Adipose tissue (tissue), 3 donors: ENCODE data around the gene OTC. TPM values are rescaled to one million over a fixed set of nuclear protein-coding genes. Genes with fewer than 3 reads are reported as not detected.

Experiments
- H3K27ac ChIP-seq: one replicate; pipeline ENCODE4 v1.5.1; 2013; ENCODE audit warnings: low read depth, low read length
- WGBS, 3 donors: extraction: QIAGEN DNeasy Blood & Tissue Kit; methylation state at CpG; one replicate each; pipeline ENCODE4 v1.1.7; 2013; 5-methylcytosine and 5-hydroxymethylcytosine counted together
- polyA plus RNA-seq, 3 donors: library from polyadenylated mRNA; stranded (reverse); fragments of 200-250 nt; gene quantifications; one replicate each; pipeline ENCODE4 v1.2.3, GENCODE V29; 2013
- donor health status: healthy with polysubstance abuse.
- donor health status: Bipolar disorder and iron deficiency.
- donor health status: healthy.

OTC gene
- polyA plus RNA-seq, 3 donors: 0.51 to 2.6 (median 1.0) TPM

DNA sequence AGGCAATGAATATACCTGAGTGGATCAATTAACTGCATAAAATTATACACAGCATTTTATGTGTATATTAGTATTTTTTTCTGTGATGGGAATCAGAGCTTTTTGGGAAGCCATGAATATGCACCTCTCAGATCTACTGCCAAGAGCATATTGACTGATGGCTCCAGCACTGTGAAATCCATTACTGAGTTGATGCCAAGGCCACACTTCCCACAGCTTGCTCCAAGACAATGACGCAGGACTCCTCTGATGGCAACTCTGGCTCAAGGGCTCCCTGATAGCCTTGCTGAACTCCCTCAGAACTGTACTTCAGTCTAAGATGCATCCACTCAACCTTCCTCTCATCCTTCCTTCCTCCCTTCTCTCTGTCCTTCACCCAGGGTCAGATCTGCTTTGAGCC lies 82.7 kb downstream of the OTC start:
- no peak overlapping the region for H3K27ac ChIP-seq
- WGBS, 3 donors: 20 to 87% (median 64%) methylated on average over 1 of the region's 1 CpG

DNA sequence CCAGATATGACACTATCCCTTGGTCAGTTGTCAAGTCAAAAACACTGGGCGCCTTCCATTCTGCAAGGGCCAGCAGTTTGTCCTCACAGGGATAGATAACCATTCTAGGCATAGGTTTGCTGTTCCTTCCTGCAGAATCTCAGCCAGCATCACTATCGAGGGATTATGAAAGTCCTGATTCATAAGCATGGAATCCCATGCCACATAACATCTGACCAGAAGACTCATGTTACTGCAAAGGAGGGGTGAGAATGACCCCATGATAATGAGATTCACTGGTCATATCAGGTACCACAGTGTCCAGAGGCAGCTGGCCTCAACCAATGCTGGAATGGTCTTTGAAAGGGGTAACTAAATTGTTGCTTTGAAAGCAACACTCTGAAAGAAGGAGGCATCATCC lies 84.7 kb downstream of the OTC start:
- 72 to 97% (median 93%) methylated on average over 2 of the region's 2 CpGs for WGBS, 3 donors
- H3K27ac ChIP-seq: no peak overlapping the region

DNA sequence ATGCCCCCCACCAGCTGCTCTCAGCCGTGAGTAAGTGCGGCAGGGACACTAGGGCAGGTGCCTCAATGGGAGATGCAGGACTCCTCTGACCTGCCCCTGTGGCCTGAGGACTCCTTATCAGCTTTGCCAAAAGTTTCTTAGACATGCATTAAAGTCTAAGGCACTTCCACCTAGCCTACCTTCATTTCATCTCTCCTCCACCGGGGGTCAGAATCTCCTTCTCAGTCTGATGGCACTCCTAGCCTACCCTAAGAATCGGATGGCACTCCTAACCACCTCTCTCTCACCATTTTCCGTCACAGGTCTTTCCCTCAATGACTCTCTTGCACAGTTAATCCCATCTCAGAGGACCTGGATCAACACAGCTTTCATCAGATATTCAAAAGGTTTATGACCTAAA lies 85.9 kb downstream of the OTC start:
- 54 to 87% (median 72%) methylated on average over 5 of the region's 5 CpGs for WGBS, 3 donors
- no peak overlapping the region for H3K27ac ChIP-seq

DNA sequence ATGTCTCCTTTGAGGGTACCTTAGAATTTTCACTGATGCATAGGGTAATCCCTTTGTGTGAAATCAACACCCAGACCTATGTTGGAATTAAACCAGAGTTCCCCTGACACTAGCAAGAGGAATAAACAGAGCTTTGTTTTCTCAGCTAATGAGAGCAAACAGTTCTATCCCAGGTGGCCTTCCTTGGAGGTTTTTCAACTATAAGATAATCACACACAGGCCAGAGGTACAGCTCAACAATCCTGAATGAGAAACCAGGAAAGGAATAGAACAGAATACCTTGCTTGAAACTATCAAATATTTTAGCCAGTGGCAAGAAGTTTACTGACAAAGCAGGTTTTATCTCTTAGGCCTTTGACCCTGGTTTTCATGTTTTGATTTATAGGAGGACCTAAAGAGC lies 100.2 kb downstream of the OTC start:
- no peak overlapping the region for H3K27ac ChIP-seq

DNA sequence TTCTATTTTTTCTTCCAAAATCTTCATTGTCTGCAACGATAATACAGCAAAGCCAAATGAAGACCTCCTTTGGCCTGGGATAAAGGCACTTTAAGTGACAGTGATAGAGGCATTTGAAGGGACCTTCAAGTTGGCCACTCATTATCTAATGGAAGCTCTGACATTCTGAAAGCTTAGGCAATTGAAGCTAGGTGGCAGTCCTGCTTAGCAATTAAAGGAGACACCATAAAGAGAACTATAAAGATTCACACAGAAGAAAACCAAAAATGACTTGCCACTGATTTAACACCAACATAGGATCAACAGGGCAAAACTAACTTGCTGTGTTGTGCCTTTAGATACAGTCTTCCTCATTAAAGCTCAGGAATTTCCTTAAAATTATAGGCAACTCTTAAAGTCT lies 105.7 kb downstream of the OTC start:
- H3K27ac ChIP-seq: no peak overlapping the region
- 72 to 84% (median 81%) methylated on average over 1 of the region's 1 CpG for WGBS, 3 donors

DNA sequence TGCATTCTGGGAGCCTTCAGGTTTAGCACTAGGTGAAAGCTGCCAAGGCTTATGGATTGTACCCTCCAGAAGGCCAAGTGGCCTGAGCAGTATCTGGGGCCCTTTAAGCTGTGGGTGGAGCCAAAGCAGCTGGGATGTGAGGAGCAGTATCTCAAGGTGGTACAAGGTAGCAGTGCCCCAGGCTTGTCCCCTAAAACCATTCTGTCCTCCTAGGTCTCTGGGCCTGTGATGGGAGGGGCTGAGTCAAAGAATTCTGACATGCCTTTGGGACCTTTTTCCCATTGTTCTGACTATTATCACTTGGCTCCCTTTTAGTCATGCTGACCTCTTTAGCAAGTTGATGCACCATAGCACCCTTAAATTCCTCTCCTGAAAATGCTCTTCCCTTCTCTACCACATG lies 109.9 kb downstream of the OTC start:
- H3K27ac ChIP-seq: no peak overlapping the region

DNA sequence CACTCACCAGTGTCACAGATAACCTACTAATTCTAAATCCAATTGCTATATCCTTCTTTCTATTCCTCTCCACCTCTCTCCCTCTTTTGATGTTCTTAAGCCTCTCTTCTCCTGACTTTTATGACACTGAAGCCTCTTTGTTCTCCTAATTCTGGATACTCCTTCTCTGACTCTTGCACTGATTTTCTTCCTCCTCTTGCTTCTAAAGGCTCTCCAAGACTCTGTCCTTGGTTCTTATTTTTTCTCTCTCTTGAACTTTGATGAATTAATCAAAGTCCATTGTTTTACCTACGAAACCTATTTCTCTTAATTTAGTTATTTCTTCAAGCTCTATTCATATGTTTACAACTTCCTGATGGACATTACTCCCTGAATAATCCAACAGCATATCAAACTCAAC lies 113.3 kb downstream of the OTC start:
- 74 to 93% (median 83%) methylated on average over 1 of the region's 1 CpG for WGBS, 3 donors
- no peak overlapping the region for H3K27ac ChIP-seq

DNA sequence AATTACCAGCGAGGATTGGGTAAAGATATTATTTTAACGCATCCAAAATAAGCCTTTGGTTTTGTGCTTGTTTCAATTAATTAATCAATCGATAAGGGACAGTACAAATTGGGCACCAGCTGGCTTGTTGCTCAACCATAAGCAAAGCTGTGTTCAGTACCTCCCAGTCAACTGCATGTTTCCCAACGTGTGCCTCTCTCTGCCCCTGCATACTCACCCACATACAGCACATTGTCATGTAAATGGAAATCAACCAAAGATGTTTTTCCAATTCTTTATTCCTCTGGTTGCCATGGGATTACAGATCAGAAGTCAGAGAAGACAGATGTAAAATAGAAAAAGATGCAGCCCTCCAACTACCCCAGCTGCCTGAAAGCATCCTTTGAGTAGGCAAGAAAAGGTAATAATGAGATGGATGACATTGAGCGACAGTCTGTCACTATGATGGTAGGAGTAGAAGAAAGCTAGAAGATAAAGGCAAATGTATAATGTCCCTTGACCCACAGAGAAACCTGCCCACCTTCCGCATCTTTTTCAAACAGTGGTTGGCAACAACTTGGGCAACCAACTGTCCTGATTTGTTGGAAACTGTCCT lies 116.3 kb downstream of the OTC start:
- 64 to 90% (median 85%) methylated on average over 6 of the region's 6 CpGs for WGBS, 3 donors
- no peak overlapping the region for H3K27ac ChIP-seq

Other genes starting within 250 kb of the OTC start
- 100 to 1,000 TPM in 2 of 3 donors, 10 to 100 TPM in 1; 70.3 to 351 (median 262) TPM for gene SRPX, start 131.7 kb upstream of the OTC start, polyA plus RNA-seq
- 10 to 100 TPM in 2 of 3 donors, 1 to 10 TPM in 1; 4.4 to 35.8 (median 16.7) TPM for gene RPGR, start 25.1 kb upstream of the OTC start, polyA plus RNA-seq
- gene TSPAN7, start 208.9 kb downstream of the OTC start, polyA plus RNA-seq: 10 to 100 TPM; 13.4 to 54.8 (median 29.6) TPM